ENCODE results near the gene POU3F1.

- no peak for TF ChIP-seq CTCF (IDR thresholded peaks at IDR 0.05; ENCODE audit: low read depth, low read length)
- no peak for TF ChIP-seq EZH2phosphoT487 (IDR thresholded peaks at IDR 0.05; ENCODE audit: low read depth)
Observed at GRCh38 chr1:38083541-38083940, 36.9 kb upstream of the POU3F1 start.

Measured in OCI-LY3 (cell line).